ENCODE measurements around the gene TENT4B.

TENT4B gene

GRCh38 chr16:50263940-50264929, 111.1 kb downstream of the TENT4B start:
- peak; percentile 73 for DNase-seq (ENCODE audit: low read depth)
- TF ChIP-seq, protein P1, sequence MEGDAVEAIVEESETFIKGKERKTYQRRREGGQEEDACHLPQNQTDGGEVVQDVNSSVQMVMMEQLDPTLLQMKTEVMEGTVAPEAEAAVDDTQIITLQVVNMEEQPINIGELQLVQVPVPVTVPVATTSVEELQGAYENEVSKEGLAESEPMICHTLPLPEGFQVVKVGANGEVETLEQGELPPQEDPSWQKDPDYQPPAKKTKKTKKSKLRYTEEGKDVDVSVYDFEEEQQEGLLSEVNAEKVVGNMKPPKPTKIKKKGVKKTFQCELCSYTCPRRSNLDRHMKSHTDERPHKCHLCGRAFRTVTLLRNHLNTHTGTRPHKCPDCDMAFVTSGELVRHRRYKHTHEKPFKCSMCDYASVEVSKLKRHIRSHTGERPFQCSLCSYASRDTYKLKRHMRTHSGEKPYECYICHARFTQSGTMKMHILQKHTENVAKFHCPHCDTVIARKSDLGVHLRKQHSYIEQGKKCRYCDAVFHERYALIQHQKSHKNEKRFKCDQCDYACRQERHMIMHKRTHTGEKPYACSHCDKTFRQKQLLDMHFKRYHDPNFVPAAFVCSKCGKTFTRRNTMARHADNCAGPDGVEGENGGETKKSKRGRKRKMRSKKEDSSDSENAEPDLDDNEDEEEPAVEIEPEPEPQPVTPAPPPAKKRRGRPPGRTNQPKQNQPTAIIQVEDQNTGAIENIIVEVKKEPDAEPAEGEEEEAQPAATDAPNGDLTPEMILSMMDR (conservative IDR thresholded peaks at IDR 0.05; ENCODE audit: control insufficient read depth, insufficient read depth, low read depth, low read length), result no peak
- no peak overlapping the region for H3K4me3 ChIP-seq (ENCODE audit: control insufficient read depth, low read depth, low read length)

GRCh38 chr16:50265260-50265659, 112.2 kb downstream of the TENT4B start:
- DNase-seq (ENCODE audit: low read depth), result no peak
- TF ChIP-seq, protein P1 (conservative IDR thresholded peaks at IDR 0.05; ENCODE audit: control insufficient read depth, insufficient read depth, low read depth, low read length), result no peak
- no peak overlapping the region for H3K4me3 ChIP-seq (ENCODE audit: control insufficient read depth, low read depth, low read length)

DNA sequence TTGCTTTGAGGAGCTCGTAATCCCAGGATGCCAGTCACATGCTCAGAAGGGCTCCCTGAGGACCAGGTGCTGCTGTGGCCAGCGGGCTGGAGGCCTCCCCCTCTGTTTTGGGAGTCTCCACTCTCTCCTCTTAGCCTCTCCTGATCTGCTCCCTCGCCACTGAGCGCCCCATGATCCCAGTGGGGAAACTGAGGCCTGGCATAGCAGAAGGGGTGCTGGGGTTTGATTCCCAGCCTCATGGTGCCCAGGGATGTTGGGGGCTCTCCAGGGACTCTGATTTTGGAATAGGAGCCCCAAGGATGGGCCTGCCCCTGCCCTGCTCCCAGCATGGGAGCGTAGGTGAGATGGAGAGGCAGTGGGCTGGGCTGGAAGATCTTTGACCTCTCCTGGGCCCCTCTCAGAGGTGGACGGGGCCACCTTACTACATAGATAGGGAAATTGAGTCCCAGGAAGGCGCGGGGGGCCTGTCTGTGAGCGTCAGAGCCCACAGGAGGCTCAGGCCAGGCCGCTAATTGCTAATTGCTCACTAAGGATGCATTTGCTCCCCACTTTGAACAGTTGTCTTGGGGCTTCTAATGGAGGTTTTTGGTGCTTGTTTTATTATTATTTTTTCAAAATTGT, 112.7 kb downstream of the TENT4B start:
- peak overlapping the region; percentile 60 for H3K4me3 ChIP-seq (ENCODE audit: control insufficient read depth, low read depth, low read length)
- DNase-seq (ENCODE audit: low read depth), result no peak
- TF ChIP-seq, protein P1 (conservative IDR thresholded peaks at IDR 0.05; ENCODE audit: control insufficient read depth, insufficient read depth, low read depth, low read length), result no peak

GRCh38 chr16:50266337-50267091, 113.4 kb downstream of the TENT4B start, which contains the start of gene ADCY7:
Gene ADCY7, plus strand, starts transcription at chr16:50266551. Its CDS starts 21,629 bp downstream, at chr16:50288180.
- peak; percentile 76 for DNase-seq (ENCODE audit: low read depth)
- TF ChIP-seq, protein P1 (conservative IDR thresholded peaks at IDR 0.05; ENCODE audit: control insufficient read depth, insufficient read depth, low read depth, low read length), result no peak
- H3K4me3 ChIP-seq (ENCODE audit: control insufficient read depth, low read depth, low read length), result peak within 1 kb of the TSS; percentile 60

DNA sequence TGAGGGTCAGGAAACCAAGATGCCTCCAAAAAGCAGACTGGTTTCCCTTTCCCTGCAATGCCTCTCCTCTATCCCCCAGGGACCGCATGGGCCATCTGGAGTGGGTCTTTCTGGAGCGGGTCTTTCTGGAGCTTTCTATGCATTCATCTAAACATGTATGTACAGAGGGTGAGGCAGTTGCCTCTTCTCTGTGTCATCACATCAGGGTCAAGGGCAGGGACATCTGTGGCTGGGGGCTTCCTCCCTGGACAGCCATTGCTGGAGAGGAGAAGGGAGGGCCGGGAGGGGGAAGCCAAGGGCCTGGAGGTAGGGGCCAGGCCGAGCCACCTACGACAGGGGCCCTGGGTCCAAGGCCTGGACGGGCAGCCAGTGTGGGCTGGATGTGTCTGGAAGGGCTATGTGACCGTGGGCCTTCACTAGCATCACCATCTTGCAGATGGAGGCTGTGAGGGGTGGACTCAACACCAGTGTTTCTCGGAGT, 114.1 kb downstream of the TENT4B start:
- no peak for DNase-seq (ENCODE audit: low read depth)
- TF ChIP-seq, protein P1 (conservative IDR thresholded peaks at IDR 0.05; ENCODE audit: control insufficient read depth, insufficient read depth, low read depth, low read length), result no peak
- peak overlapping the region; percentile 60 for H3K4me3 ChIP-seq (ENCODE audit: control insufficient read depth, low read depth, low read length)

- DNase-seq (ENCODE audit: low read depth), result no peak
- TF ChIP-seq, protein P1 (conservative IDR thresholded peaks at IDR 0.05; ENCODE audit: control insufficient read depth, insufficient read depth, low read depth, low read length), result no peak
- H3K4me3 ChIP-seq (ENCODE audit: control insufficient read depth, low read depth, low read length), result no peak overlapping the region
Observed at GRCh38 chr16:50267651-50268050, 114.5 kb downstream of the TENT4B start.
